ENCODE results near the gene CD248.

CD248 gene

GRCh38 chr11:66339162-66339675, 22.4 kb upstream of the CD248 start:
- H3K9me3 ChIP-seq (ENCODE audit: low read length) = no peaks in the 10 kb centered on the region
- no peak overlapping the region for H3K27ac ChIP-seq (ENCODE audit: low read depth, low read length)
- H3K36me3 ChIP-seq (ENCODE audit: insufficient read depth, low read length) = peaks cover 42% of the 10 kb centered on the region
- H3K4me1 ChIP-seq (ENCODE audit: insufficient read depth, low read length) = peaks cover 22% of the 10 kb centered on the region
- no peaks in the 10 kb centered on the region for H3K27me3 ChIP-seq (ENCODE audit: control insufficient read depth in 1 of 2, insufficient read depth in 2 of 2, low read length in 2 of 2)
- no peak overlapping the region for H3K9ac ChIP-seq (ENCODE audit: low read length)
- H3K4me3 ChIP-seq (ENCODE audit: low read depth in 1 of 2, low read length in 2 of 2) = no peak overlapping the region

DNA sequence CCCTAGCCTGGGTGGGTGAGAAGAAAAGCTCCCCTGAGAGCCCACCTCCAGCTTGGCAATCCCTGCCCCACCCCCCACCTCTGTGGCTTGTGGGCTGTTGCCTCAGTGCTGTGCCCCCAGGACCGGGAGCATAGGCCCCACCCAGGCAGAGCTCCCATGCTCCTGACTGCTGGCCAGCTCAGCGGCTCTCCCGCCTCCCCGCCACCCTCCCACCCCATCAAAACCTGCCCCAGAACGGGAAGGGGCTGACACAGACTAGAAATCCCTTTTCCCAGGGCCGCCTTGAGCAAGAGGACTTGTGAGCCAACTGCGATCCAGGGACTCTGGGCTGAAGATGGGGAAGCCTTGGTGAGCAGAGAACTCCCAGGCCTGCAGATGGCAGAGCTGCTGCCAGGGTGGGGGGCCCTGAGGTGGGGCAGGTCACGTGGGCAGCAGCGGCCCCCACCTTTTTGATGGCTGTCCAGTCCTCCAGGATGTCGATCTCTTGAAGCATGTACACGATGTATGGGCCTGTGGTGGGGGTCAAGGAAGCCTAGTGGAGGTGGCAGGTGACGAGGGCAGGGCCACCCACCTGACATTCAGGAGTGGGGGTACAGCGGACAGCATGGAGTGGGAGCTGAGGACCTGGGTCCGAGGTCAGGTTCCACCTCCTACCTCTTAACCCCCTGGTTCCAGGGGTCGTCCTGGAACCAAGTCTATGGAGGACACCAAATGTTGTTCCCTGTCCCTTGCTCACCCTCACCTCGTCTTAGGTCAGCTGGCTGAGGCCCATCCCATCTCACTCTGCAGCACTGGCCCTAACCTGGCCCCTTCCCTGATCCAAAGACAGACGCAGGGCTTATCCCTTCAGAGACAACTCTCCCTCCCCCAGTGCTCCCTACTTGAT, 21.7 kb upstream of the CD248 start:
- Histone ChIP-seq H3K36me3 (ENCODE audit: insufficient read depth, low read length) (peaks cover 42% of the 10 kb centered on the region), H3K27ac (ENCODE audit: low read depth, low read length) (no peak overlapping the region), H3K27me3 (ENCODE audit: control insufficient read depth in 1 of 2, insufficient read depth in 2 of 2, low read length in 2 of 2) (peaks cover 0 to 3% of the 10 kb centered on the region in 2 donors), H3K4me1 (ENCODE audit: insufficient read depth, low read length) (peaks cover 15% of the 10 kb centered on the region), H3K9me3 (ENCODE audit: low read length) (no peaks in the 10 kb centered on the region), H3K9ac (ENCODE audit: low read length) (no peak overlapping the region), H3K4me3 (ENCODE audit: low read depth in 1 of 2, low read length in 2 of 2) (no peak overlapping the region)

- H3K4me1 ChIP-seq (ENCODE audit: insufficient read depth, low read length) = peaks cover 10% of the 10 kb centered on the region
- no peak overlapping the region for H3K27ac ChIP-seq (ENCODE audit: low read depth, low read length)
- H3K9me3 ChIP-seq (ENCODE audit: low read length) = no peaks in the 10 kb centered on the region
- peaks cover 42% of the 10 kb centered on the region for H3K36me3 ChIP-seq (ENCODE audit: insufficient read depth, low read length)
- H3K4me3 ChIP-seq (ENCODE audit: low read depth in 1 of 2, low read length in 2 of 2) = no peak overlapping the region
- H3K9ac ChIP-seq (ENCODE audit: low read length) = no peak overlapping the region
- peaks cover 0 to 8% of the 10 kb centered on the region in 2 donors for H3K27me3 ChIP-seq (ENCODE audit: control insufficient read depth in 1 of 2, insufficient read depth in 2 of 2, low read length in 2 of 2)
Measured at GRCh38 chr11:66337103-66337899, 20.5 kb upstream of the CD248 start.

DNA sequence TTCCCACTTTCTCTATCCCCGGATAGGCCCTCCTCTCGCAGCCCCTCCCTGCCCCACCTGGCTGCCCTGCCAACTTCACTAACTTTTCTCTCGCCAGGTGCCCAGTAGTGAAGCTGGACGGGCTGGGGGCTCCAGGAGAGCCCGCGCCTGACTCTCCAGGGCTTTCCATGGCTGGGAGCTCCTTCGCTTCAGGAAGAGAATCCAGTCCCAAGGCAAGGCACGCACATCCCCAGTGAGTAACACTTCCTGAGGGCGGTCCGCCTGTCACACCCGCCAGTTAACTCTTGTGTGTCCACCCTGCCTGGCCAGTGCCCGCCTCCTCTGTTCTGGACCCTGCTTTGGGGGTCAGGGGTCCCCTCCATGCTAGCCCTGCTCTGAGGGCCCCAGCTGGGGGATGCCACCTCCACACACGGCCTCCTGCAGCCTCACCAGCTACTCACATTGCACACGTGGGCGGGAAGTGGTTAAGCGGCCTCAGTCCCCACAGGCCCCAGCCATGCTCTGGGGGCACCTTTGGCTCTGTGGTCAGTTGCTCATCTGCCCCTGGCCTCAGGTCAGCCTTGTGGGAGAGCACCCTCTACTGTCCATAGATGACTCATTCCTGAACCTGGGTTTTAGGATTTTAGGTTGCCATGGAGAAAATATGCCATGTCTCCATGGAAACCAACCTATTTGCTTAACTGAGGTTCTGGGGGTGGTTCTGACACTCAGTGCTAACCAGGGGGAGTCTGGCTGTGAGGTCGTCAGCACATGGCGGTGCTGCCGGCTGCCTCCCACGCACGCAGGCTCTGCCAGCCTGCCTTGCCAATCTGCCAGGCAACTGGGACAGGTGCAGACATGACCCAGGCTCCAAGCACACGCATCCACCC, 19.6 kb upstream of the CD248 start, which contains the start of gene RIN1:
Gene RIN1, minus strand, starts transcription at position 201 of the 869 bp plus-strand sequence. Its CDS starts 32 bp downstream, at position 169.
- no peak within 1 kb of the TSS for H3K27ac ChIP-seq (ENCODE audit: low read depth, low read length)
- H3K36me3 ChIP-seq (ENCODE audit: insufficient read depth, low read length) = peaks cover 36% of the 10 kb centered on the region
- no peaks in the 10 kb centered on the region for H3K9me3 ChIP-seq (ENCODE audit: low read length)
- peaks cover 0 to 8% of the 10 kb centered on the region in 2 donors for H3K27me3 ChIP-seq (ENCODE audit: control insufficient read depth in 1 of 2, insufficient read depth in 2 of 2, low read length in 2 of 2)
- peak within 1 kb of the TSS; percentile 43 to 63 for H3K4me3 ChIP-seq (ENCODE audit: low read depth in 1 of 2, low read length in 2 of 2)
- peaks cover 10% of the 10 kb centered on the region for H3K4me1 ChIP-seq (ENCODE audit: insufficient read depth, low read length)
- H3K9ac ChIP-seq (ENCODE audit: low read length) = peak within 1 kb of the TSS; percentile 25

DNA sequence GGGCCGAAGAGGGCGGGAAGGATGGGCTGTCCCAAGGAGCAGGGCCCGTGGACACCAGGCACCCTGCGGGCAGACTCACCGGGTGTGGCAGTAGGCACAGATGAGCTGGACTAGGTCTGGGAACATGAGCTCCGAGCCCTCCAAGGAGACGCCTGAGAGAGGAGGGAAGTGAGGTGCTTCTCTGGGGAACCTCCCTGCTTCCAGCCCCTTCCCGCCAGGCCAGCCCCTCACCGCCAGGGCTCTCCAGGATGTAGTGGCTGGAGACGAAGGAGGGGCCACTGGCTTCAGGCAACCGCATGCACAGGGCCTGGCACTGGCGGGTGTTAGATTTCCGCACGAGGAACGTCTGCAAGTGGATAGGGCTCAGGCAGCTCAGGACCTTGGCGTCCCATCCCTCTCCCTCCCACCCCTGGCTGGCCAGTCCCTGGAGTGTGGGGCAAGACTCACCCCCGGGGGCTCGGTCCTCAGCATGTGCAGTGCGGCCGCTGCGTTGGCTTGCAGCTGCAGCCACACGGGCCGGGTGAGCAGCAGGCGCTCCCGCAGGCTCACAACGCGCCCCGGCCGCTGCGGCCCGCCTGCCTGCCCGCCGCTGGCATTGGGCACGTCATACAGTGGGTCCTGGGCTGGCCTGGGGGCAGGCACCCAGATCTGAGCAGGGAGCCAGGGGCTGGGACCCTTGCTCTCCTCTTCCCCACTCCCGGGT, 18.8 kb upstream of the CD248 start:
- Histone ChIP-seq H3K4me1 (ENCODE audit: insufficient read depth, low read length) (peaks cover 10% of the 10 kb centered on the region), H3K4me3 (ENCODE audit: low read depth in 1 of 2, low read length in 2 of 2) (peak overlapping the region; percentile 43 to 63), H3K9me3 (ENCODE audit: low read length) (no peaks in the 10 kb centered on the region), H3K27ac (ENCODE audit: low read depth, low read length) (no peak overlapping the region), H3K27me3 (ENCODE audit: control insufficient read depth in 1 of 2, insufficient read depth in 2 of 2, low read length in 2 of 2) (peaks cover 0 to 8% of the 10 kb centered on the region in 2 donors), H3K36me3 (ENCODE audit: insufficient read depth, low read length) (peaks cover 29% of the 10 kb centered on the region), H3K9ac (ENCODE audit: low read length) (peak overlapping the region; percentile 25)

- Histone ChIP-seq H3K27me3 (ENCODE audit: control insufficient read depth in 1 of 2, insufficient read depth in 2 of 2, low read length in 2 of 2) (peaks cover 0 to 8% of the 10 kb centered on the region in 2 donors), H3K4me3 (ENCODE audit: low read depth in 1 of 2, low read length in 2 of 2) (peak overlapping the region in 1 of 2 donors; percentile 63), H3K36me3 (ENCODE audit: insufficient read depth, low read length) (peaks cover 21% of the 10 kb centered on the region), H3K4me1 (ENCODE audit: insufficient read depth, low read length) (peaks cover 10% of the 10 kb centered on the region), H3K9me3 (ENCODE audit: low read length) (no peaks in the 10 kb centered on the region), H3K27ac (ENCODE audit: low read depth, low read length) (no peak overlapping the region), H3K9ac (ENCODE audit: low read length) (no peak overlapping the region)
Measured at GRCh38 chr11:66334605-66335442, 18.0 kb upstream of the CD248 start.

DNA sequence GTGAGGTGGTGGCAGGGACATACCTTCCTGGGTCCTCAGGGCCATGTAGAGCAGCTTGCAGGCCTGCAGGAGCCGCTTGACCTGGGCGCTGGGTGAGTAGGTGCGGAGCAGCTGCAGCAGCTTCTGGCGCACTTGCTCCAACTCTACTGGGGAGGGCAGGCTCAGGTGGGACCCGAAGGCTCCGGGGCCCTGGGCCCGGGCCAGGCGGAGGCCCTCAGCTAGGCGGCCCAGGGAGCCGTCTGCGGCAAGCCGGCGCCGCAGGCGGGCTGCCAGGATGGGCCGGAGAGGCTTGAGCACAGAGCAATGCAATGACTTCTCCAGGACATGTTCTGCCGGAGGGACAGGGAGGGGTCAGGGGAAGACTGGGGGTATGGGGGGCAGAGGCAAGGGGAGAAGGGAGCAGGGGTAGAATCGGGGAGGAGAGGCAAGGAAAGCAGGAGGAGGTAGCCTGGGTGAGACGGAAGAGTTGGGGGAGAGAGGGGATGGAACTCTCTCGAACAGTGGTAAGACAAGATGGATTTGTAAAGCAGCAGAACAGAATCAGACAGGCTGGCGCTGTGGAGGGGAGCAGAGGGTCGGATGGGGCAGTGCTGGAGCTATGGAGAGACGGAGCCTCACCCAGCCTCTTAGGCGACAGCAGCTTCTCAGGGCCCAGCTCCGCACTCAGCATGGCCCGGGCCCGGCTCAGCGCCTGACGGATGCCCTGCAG, 17.2 kb upstream of the CD248 start:
- Histone ChIP-seq H3K4me3 (ENCODE audit: low read depth in 1 of 2, low read length in 2 of 2) (no peak overlapping the region), H3K36me3 (ENCODE audit: insufficient read depth, low read length) (peaks cover 13% of the 10 kb centered on the region), H3K4me1 (ENCODE audit: insufficient read depth, low read length) (peaks cover 10% of the 10 kb centered on the region), H3K27me3 (ENCODE audit: control insufficient read depth in 1 of 2, insufficient read depth in 2 of 2, low read length in 2 of 2) (peaks cover 0 to 8% of the 10 kb centered on the region in 2 donors), H3K9ac (ENCODE audit: low read length) (no peak overlapping the region), H3K9me3 (ENCODE audit: low read length) (no peaks in the 10 kb centered on the region), H3K27ac (ENCODE audit: low read depth, low read length) (no peak overlapping the region)

DNA sequence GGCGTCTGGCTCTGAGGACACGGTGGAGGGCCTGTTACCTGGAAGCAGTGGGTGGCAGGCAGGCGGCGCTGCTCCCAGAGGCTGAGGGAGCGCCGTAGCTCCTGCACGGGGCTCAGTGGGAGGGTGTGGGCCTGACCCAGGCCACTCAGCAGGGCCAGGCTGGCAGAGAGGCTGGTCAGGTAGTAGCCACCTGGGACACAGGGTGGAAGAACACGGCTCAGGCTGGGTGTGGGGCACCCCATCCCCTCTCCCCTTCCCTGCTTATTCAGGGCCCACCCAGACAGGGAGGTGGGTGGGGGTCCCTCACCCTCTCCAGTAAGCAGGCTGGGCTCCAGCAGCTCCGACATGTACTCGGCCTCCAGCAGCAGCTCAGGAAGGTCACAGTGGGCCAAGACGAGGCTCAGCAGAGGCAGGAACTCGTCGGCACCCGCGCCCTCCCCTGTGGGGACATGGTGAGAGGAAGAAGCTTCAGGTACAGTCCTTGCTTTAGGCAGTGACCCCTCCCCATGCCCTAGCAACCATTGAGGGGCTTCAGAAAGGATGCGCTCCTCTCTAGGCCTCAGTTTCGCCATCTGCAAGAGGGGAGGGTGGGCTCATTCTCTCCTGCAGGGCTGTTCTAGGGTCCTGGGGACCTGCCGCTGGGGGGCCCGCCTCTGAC, 16.5 kb upstream of the CD248 start:
- Histone ChIP-seq H3K4me3 (ENCODE audit: low read depth in 1 of 2, low read length in 2 of 2) (no peak overlapping the region), H3K27me3 (ENCODE audit: control insufficient read depth in 1 of 2, insufficient read depth in 2 of 2, low read length in 2 of 2) (peaks cover 0 to 8% of the 10 kb centered on the region in 2 donors), H3K27ac (ENCODE audit: low read depth, low read length) (no peak overlapping the region), H3K36me3 (ENCODE audit: insufficient read depth, low read length) (peaks cover 6% of the 10 kb centered on the region), H3K9ac (ENCODE audit: low read length) (no peak overlapping the region), H3K4me1 (ENCODE audit: insufficient read depth, low read length) (peaks cover 15% of the 10 kb centered on the region), H3K9me3 (ENCODE audit: low read length) (no peaks in the 10 kb centered on the region)

Measured in muscle layer of colon (tissue), 2 donors.